Stimulated activated CD4-positive, alpha-beta T cell treated with anti-CD3 and anti-CD28 coated beads, Interleukin-12 subunit alpha, Interleukin-12 subunit beta, amount 100 ng/mL, for 4 hours (primary cell): ENCODE data around the gene S100A7.

Source experiments
- DNase-seq: peaks from one replicate; pipeline ENCODE4 v3.0.0-alpha.2; 2020

The S100A7 gene

DNA sequence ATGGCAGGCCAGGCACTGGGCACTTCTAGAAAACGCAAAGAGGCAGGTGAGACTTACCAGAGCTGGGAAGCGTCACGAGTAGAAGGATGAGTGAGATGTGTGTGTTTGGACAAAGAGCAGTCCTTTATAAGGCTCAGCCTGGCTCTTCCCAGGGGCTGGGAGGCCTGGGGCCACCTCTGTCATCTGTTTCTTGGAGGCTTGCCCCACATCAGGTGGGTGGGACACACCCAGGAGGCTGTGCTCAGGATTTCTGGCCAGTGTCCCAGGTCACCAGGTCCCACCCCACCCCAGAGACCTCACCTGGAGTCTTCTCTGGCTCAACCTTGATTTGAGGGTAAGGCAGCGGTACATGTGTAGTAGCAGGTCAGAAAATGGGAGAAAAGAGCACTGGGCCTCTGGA, at the start of gene S100A7:
Gene S100A7, minus strand, starts transcription at position 101 of the 400 bp plus-strand sequence. CDS start 1,638 bp downstream, outside the sequence.
- no peak for DNase-seq

DNA sequence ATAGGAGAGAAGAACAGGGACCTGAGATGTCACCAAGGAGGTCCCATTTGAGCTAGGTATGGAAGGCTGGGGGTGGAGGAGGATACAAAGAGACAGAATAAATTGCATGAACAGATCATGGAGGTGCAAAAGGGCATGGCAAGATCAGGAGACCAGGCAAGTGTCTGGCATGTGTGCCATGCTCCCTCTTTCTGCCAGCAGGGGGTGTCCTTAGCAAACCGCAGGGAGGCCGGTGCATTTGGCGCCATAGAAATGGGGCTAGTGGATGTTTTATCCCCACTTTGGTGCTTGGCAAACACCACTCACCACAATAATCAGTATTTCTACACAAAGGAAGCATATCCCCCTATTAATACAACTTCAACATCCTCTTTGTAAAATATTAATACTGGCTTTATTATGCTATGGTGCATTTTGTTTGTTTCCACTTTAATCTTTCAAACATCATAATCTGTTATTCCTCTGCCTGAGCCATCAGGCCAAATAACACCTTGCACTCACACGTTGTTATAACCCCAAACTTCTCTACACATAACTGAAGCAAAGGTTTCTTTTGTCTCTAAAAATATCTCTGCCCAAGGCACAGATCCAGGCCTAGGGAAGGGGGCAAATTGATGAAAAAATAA, 49.4 kb upstream of the S100A7 start:
- DNase-seq: peak; percentile 66

GRCh38 chr1:153509036-153509435, 48.6 kb upstream of the S100A7 start:
- DNase-seq: no peak

- DNase-seq: no peak
Measured at GRCh38 chr1:153507926-153508583, 47.6 kb upstream of the S100A7 start.

DNA sequence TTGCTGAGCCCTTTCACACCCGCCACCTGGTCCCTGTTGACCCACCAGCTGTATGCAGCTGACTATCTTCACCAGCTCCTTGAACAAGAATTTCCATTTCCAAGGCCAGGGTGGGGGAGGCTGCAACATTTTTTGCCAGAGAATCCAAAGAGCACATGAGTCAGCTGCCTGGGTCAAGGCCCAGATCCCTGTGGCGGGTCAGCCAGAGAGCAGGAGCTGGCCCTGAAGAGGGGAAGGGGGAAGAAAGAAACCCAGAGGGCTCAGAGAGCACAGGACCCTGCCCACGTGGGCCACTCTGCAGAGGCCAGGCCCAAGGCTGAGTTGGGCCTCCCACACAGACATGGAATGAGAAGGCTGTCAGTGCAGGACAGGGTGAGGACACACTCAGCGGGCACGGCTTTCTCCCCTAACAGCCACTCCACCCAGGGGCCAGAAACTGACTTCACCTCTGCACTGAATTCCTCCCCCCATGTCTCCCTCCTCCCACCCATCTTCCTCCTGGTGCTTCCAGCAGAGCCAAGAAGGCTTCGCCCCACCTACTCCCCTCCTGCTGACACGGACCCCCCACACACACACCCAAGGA, 46.5 kb upstream of the S100A7 start:
- DNase-seq: no peak

DNA sequence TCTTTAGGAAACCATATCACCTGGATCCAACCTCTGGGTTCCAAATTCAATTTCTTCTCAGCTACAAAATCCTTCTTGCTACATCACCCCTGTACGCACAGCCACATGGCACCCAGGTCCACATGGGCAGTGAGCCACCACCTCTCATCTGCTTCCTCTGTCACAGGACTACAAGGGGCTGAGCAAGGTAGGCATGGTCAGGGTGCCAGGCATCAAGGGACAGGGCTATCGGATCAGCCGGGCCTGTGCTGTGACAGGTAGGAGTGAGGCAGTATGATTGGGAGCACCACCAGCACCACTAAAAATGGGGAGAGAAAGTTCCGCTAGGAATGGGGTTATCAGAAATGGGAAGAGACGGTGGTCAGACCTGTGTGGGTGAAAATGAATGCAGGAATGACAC, 45.9 kb upstream of the S100A7 start:
- no peak for DNase-seq

- no peak for DNase-seq
Measured at GRCh38 chr1:153505576-153505975, 45.1 kb upstream of the S100A7 start.

GRCh38 chr1:153503766-153504165, 43.3 kb upstream of the S100A7 start:
- no peak for DNase-seq

DNA sequence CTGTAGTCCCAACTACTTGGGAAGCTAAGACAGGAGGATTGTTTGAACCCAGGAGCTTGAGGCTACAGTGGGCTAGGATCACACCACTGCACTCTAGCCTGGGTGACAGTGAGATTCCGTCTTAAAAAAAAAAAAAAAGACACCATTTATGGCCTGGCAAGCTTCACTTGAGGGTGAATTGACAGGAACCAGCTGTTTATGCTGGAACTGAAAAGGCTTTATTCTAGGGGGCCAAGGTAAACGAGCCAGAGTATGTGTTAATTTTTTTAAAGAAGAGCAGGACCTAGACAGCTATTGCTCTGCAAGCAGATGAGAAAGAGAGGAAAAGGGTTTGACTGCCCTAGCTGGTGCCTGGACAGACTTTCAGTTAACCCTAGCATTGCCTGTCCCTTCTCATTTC, 38.3 kb upstream of the S100A7 start:
- DNase-seq: no peak

DNA sequence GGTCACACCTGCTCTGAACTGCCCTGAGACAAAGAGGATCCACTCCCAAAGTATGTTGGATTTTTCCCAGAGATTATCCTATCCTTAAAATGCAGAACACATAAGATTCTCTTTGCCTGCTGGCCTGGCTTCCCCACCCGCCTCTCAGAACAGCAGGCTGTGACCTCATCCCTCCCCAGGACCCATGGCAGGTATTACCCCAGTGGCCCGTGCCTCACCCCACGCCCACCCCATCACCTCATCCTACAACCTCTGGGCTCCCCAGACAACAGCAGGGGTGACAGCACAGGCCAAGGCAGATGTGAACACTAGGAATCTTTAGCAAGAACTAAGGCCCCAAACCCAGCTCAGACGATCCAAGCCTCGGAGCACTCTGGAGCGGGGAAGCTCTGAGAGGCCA, 35.1 kb upstream of the S100A7 start:
- no peak for DNase-seq

GRCh38 chr1:153494976-153495535, 34.6 kb upstream of the S100A7 start:
- DNase-seq: peak; percentile 82

DNA sequence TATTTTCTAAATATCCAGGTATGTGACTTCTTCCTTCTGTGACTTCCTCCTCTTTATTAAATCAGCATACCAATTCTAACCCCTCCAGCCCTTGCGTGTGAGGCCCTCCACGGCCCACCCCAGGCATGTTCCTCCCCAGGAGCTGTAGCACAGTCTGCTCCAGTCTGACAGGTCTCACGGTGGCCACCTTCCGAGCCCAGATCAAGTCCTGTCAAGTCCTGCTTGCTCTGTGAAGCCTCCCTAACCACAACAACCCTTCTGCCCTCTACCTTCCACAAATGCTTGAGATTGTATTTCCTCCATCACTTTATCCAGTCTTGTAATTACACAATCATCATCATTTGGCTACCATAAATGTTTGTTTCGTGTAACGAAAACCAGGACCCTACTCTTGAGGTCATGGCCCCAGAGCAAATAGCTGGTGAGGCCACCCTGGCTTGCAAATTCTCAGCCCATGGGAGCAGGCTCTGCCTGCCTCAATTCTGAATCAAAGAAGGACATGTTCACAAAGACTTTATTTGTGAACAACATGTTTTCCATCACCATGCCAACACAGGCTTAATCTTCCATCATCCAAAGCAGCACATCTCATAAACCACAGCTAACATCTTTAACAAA, 33.0 kb upstream of the S100A7 start:
- DNase-seq: no peak

GRCh38 chr1:153490272-153491051, 30.0 kb upstream of the S100A7 start:
- no peak for DNase-seq

- DNase-seq: no peak
Measured at GRCh38 chr1:153488731-153489130, 28.3 kb upstream of the S100A7 start.

DNA sequence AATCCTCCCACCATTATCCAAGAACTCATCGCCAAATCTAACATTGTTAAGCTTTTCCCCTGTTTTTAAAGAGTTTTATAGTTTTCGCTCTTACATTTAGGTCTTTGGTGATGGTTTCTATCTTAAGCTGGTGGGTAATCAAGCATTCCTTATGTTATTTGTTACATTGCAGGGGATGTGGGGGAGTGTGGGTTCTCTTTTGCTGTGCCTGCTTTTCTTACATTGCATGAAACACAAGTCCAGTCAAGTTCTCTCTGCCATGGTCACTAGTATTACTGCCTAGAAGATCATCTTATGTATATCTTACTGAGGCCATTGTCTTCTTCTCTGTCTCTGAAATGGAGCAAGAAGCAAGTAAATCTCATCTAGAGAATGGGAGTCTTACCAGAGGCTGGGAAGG, 27.3 kb upstream of the S100A7 start:
- DNase-seq: no peak

DNA sequence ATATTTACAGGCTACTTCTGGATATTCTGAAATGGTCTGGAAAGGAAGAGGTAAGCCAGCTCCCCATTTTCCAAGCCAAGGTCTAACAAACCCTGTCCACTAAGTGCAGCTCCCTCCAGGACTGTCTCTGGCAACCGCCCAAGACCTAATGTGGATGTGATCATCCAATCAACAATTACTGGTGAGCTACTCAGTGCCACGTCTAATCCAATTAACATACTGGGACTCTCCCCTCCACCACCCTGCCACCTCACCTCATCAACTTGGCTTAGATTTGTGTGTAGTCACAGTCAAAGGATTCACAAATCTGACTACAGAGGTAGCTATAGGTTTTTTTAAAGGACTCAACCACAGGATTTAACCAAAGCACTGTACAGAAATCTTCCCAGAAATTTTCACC, 25.4 kb upstream of the S100A7 start:
- no peak for DNase-seq

GRCh38 chr1:153483776-153484175, 23.3 kb upstream of the S100A7 start:
- no peak for DNase-seq

DNA sequence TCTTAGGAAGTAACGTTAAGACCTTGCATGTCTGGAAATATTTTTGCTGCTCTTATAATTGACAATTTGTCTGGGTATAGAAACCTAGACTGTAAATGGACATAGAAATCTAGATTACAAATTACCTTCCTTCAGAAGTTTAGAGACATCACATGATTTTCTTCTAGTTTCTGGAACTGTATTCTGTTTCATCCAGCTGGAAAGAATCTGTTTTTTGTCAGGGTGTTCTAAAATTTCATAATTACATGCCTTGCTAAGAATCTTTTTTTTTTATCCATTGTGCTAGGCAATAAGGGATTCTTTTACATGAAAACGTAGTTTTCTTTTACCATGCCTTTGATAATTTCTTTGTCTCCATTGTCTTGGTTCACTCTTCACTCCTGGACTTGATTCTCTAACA, 20.7 kb upstream of the S100A7 start:
- DNase-seq: no peak

DNA sequence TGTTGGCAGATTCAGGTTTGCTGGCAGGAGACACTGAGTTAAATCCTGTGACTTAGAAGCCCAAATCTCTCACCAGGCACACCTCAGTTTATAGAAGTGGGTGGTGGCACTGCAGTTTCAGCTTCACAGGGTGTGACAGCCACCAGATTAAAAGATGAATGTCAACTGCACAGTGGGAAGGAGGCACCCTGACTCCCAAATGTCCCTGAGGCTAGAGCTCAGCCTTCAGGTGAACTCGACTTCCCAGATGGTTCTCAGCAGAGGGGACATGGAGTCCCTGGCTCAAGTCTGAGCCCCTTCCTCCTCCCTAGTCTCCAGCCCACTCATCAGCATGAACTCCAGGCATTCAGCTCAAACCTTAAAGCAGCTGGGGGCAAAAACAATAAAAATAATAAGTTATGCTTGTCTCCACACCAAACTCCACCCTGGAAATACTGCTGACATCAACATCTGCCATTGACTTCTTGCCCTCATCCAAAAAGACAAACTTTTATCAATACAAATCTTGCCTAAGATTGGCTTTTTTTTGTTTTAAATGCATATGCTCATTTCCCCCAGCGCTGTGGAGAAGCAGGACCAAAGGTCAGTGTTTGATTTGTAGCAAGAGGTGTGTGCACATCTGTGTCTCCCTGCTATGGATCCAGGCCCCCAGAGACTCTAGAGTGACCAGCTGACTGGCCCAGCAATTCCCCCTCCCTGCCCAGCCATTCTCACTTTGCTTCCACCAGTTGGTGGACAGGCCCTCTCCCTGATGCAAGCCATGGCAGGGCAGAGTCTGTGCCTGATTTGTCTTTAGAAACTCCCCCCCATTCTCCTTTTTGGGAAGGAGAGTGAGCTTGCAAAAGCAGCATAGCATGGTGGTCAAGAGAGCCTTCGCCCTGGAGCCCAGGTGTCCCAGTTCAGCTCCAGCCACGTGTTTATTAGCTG, 18.5 kb upstream of the S100A7 start:
- DNase-seq: no peak

GRCh38 chr1:153478047-153478691, 17.7 kb upstream of the S100A7 start:
- no peak for DNase-seq

- no peak for DNase-seq
Measured at GRCh38 chr1:153476491-153477093, 16.1 kb upstream of the S100A7 start.
